ENCODE data around the gene MROH9. TPM values are rescaled to one million over a fixed set of nuclear protein-coding genes. Genes with fewer than 3 reads are reported as not detected.

The MROH9 gene
- total RNA-seq, 2 experiments from 2014 or later, result not detected

DNA sequence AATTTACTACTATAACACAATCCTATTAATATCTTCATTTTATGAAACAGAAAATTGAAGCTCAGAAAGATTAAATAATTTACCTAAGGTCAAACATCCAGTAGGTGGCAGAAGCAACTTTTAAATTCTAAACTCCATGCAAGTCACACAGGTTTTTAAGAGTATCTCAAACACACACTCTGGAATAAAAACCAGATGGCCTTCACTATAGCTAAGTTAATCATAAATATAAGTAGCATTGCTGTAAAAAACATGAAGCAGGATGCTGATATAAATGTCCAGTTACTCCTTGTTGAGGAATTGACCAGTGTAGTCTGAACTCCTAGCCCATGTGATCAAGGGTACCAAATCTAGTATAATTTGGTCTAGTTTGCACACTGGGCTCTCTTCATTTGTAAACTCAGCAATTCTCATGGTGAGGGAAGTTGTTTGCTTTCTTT, 146.0 kb downstream of the MROH9 start:
- ChIA-PET CTCF (no interaction called here), POLR2A (no interaction called here)

GRCh38 chr1:171081763-171082201, 146.4 kb downstream of the MROH9 start:
- ChIA-PET CTCF (no interaction called here), POLR2A (no interaction called here)

DNA sequence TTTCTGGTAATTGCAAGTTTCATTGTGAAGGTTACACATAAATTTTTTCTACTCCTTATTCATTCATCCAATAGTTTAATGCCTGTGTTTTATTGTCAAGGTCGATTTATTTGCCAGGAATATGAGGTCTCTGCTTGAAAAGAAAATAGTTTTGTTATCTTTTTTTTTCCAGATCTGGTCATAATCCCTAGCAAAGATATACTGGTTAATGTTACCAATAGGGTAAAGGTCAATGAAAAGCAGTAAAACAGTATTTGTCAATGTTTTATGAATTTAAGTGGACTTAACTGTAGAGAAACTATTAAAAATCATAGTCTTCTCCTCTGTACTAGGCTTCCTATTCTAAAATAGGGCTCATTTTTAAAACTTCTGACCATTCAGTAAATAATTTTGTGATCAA, 147.3 kb downstream of the MROH9 start:
- ChIA-PET CTCF (no interaction called here), POLR2A (no interaction called here)

- CTCF ChIA-PET, result interaction anchor here (0.6 kb wide), 1 partner anchor 10 kb away, joined by 4 read pairs; no protein-coding TSS in a partner anchor
- POLR2A ChIA-PET, result no interaction called here
Observed at GRCh38 chr1:171083222-171083621, 147.9 kb downstream of the MROH9 start.

DNA sequence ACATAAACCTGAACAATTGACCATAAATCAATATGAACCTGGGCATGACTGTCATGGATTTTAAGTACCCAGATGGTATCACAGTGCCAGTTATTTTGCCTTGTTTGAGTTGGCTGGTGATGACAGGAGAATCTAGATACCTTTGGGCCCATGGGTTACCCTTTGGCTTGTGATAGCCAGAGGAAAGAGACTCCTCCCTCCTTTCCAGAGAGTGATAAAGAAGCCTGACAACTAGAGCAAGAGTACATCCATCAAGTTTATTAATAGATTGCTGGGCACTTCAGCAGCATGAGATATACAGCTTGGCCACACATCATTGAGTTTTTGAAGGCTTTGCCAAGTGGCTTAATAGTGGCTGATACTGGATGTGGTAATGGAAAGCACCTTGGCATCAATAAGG, 148.8 kb downstream of the MROH9 start:
- CTCF ChIA-PET, result interaction anchor here (0.6 kb wide), 1 partner anchor 11 kb away, joined by 4 read pairs; no protein-coding TSS in a partner anchor
- POLR2A ChIA-PET, result no interaction called here

GRCh38 chr1:171084870-171085269, 149.5 kb downstream of the MROH9 start:
- ChIA-PET POLR2A (no interaction called here), CTCF (no interaction called here)

GRCh38 chr1:171087896-171088295, 152.6 kb downstream of the MROH9 start:
- POLR2A ChIA-PET, result no interaction called here
- CTCF ChIA-PET, result no interaction called here

DNA sequence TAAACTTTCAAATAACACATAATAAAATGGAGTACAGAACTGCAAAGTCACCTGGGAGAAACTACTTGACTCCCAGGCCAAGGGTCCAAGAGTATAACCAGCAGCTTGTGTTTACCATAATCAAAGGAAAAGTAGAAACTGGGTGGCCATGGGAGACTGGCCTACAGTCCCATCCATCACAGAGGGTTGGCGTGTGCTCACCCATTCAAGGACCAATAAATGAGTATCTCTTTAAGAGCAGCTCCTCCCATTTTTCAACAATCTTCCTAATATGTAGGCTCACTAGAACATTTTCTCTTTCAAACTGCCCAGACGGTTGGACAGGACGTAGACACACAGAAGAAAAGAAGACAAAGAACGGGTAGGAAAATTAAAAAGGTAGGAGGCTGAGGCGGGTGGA, 155.3 kb downstream of the MROH9 start, which contains the start of gene FMO3:
TSS of gene FMO3 (plus strand) at position 302 of the 400 bp plus-strand sequence. CDS start 1,754 bp downstream, outside the sequence.
- ChIA-PET POLR2A (no interaction called here), CTCF (no interaction called here)

DNA sequence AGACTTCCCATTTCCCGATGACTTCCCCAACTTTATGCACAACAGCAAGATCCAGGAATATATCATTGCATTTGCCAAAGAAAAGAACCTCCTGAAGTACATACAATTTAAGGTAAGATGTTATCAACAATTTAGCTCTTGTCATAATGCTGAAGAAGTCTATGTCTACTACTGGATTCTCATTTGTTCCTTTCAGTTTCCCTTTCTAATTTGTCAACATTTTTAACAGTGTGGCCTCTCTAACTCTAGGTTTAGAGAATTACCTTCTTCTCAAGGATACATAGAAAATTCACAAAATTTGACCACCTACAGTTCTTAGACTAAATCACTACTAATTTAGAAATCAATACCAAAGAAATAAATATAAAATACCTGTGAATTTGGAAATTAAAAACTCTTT, 168.5 kb downstream of the MROH9 start:
- ChIA-PET CTCF (no interaction called here), POLR2A (no interaction called here)

DNA sequence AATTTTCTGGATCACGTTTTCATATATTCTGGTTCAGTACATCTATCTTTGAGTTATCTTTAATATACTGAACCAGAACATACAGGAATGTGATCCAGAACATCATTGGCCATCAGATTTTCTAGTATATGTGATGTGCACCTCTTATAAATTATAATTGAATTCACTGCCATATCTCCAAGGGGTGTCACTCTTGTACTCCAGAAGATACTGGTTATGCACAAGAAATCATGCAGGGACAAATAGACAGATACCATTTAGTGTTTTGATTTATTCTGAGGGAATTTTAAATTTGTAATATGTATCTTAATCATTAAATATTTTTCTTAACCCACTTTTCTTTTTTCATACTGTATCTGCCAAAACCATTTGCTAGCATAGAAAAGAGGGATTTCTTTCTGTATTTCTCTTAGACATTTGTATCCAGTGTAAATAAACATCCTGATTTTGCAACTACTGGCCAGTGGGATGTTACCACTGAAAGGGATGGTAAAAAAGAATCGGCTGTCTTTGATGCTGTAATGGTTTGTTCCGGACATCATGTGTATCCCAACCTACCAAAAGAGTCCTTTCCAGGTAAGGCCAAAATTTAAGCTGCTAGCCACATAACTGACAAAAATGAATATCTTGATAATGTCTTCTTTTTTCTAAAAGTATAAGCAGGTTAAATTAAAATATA, 172.1 kb downstream of the MROH9 start:
- ChIA-PET CTCF (no interaction called here), POLR2A (no interaction called here)

- ChIA-PET CTCF (no interaction called here), POLR2A (no interaction called here)
Observed at GRCh38 chr1:171107969-171108368, 172.6 kb downstream of the MROH9 start.

DNA sequence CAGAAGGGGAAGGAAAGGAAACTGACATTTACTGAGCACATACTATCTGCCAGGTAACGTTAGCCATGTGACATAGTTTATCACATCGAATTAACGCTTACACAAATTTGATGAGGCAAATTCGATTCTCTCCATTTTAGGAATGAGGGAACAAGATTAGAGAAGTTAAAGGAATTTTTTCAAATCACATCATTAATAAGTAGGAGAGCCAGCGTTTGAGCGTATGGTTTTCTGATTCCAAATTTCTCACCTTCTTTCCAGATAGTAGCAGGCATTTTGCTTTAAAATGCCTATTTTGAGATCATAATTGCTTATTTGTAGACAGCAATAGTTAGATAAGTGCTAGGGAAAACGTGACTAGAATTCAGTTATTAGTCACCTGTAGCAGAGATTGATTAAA, 174.6 kb downstream of the MROH9 start:
- POLR2A ChIA-PET, result no interaction called here
- CTCF ChIA-PET, result no interaction called here

- POLR2A ChIA-PET, result no interaction called here
- CTCF ChIA-PET, result no interaction called here
Observed at GRCh38 chr1:171110621-171111326, 175.4 kb downstream of the MROH9 start.

GRCh38 chr1:171112119-171112518, 176.8 kb downstream of the MROH9 start:
- POLR2A ChIA-PET, result no interaction called here
- CTCF ChIA-PET, result no interaction called here

- ChIA-PET CTCF (no interaction called here), POLR2A (no interaction called here)
Observed at GRCh38 chr1:171113382-171113781, 178.0 kb downstream of the MROH9 start.

Other genes with a start within 250 kb of the MROH9 start
- not detected for gene FMO3, start 155.4 kb downstream of the MROH9 start, total RNA-seq
- not detected for gene FMO2, start 249.8 kb downstream of the MROH9 start, total RNA-seq

All from activated CD8-positive, alpha-beta memory T cell treated with anti-CD3 and anti-CD28 coated beads for 36 hours (primary cell).